ENCODE results near the gene MEAF6. TPM values are rescaled to one million over a fixed set of nuclear protein-coding genes. Genes with fewer than 3 reads are reported as not detected.
"Not testable (repeated sequence)": the region's sequence is repeated elsewhere in the genome, so short reads cannot be mapped to it uniquely, and the experiment has no call there.

MEAF6 gene
- total RNA-seq, 1 donor from 2014 or later = 95.6 TPM

DNA sequence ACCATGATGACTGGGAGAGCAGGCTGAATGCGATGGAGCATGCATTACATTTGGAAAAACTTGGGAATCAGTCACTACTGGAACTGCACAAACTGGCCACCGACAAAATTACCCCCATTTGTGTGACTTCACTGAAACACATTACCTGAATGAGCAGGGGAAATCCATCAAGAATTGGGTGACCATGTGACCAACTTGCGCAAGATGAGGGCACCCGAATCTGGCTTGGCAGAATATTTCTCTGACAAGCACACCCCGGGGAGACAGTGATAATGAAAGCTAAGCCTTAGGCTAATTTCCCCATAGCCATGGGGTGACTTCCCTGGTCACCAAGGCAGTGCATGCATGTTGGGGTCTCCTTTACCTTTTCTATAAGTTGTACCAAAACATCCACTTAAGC is 30.5 kb upstream of the MEAF6 start:
- no peak overlapping the region for H3K4me3 Mint-ChIP-seq
- H3K27me3 Mint-ChIP-seq = no peaks in the 10 kb centered on the region
- no peak for DNase-seq
- H3K36me3 Mint-ChIP-seq (ENCODE audit: low read depth) = peaks cover 43% of the 10 kb centered on the region
- no peak overlapping the region for H3K27ac Mint-ChIP-seq
- intact Hi-C loops (cut with micrococcal nuclease) = no loop called here
- no peaks in the 10 kb centered on the region for H3K9me3 Mint-ChIP-seq
- H3K4me1 Mint-ChIP-seq = peaks cover 11% of the 10 kb centered on the region

DNA sequence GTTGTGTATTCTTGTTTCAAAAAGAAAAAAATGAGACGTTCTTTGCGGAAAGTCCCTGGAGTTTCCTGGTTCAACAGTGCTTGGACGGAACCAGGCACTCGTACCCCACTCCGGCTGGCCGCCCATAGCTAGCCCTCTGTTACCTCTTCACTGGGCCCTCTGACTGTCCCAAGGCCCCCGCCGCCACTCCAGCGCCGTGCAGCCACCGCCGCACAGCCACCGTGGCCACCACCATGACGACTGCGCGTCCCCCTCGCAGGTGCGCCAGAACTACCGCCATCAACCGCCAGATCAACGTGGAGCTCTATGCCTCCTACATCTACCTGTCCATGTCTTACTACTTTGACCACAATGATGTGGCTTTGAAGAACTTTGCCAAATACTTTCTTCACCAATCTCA is 30.0 kb upstream of the MEAF6 start:
- H3K36me3 Mint-ChIP-seq (ENCODE audit: low read depth) = peaks cover 42% of the 10 kb centered on the region
- peaks cover 8% of the 10 kb centered on the region for H3K4me1 Mint-ChIP-seq
- H3K27ac Mint-ChIP-seq = no peak overlapping the region
- no peak overlapping the region for H3K4me3 Mint-ChIP-seq
- intact Hi-C loops (cut with micrococcal nuclease) = no loop called here
- H3K9me3 Mint-ChIP-seq = no peaks in the 10 kb centered on the region
- H3K27me3 Mint-ChIP-seq = no peaks in the 10 kb centered on the region
- DNase-seq = no peak

DNA sequence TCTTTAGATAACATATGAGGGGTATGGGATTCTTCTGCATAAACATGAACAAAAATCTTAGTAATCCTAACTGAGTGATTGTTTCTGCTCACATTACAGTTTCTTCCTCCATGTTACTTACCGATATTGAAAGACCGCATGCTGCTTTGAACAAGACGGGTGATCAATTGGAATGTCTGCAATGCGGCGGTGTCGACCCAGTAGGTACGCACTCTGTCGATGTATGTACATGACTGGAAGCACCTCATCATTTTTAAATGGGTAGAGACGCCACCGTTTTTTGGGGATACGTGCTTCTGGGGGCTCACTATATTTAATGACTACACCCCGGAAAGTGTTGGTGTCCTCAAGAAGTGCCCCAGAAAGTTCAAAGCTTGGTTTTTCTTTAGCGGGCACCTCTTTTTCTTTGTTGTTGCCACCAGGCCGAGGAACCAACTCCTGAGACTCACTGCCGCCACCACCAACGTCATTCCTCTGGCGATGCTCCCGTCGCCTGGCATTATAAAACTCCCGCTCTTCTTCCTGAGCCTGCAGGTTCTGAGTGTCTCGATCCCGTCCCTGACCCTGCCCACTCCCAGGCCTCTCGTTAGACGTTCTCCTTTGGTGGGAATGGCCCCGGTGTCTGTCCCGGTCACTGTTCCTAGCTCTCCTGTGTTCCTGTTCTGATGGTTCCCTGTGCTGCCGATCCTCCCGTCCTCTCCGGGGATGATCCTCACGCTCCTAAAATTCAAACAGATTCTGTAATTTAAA is 25.6 kb upstream of the MEAF6 start:
- Mint-ChIP-seq H3K4me1 (peaks cover 10% of the 10 kb centered on the region), H3K36me3 (ENCODE audit: low read depth) (peaks cover 54% of the 10 kb centered on the region), H3K27me3 (no peaks in the 10 kb centered on the region), H3K4me3 (no peak overlapping the region), H3K9me3 (no peaks in the 10 kb centered on the region), H3K27ac (no peak overlapping the region)
- no peak for DNase-seq
- intact Hi-C loops (cut with micrococcal nuclease) = no loop called here

DNA sequence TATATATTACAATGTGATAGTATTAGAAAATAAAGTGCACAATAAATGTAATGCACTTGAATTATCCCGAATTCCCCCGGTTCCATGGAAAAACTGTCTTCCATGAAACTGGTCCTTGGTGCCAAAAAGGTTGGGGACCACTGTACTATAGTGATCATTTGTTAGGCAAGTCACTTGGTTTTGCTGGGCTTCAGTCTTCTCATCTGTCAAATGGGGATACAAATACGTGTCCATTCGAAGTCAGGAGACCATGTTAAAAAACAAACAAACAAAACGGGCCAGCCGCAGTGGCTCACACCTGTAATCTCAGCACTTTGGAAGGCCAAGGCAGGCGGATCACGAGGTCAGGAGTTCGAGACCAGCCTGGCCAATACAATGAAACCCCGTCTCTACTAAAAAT is 24.6 kb upstream of the MEAF6 start:
- intact Hi-C loops (cut with micrococcal nuclease); DNase-seq: not testable (repeated sequence)
- H3K36me3 Mint-ChIP-seq (ENCODE audit: low read depth) = peaks cover 53% of the 10 kb centered on the region

DNA sequence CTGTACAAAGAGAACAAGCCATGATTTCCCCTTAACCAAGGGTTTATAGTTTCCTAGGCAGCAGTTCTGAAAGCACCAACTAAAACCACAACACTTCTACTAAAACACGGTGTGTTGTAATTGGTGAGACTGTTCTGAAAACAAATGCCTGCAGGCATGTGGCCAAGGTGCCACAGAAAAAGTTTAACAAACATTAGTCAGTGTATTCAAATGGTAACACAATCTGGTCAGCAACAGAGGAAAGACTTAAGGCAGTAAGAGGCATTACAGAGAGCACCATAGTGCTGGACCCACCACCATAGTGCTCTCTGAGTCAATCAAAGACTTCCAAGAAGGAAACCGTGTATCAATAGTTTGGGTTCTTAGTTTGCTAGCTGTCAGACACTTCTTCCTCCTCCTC is 22.8 kb upstream of the MEAF6 start:
- DNase-seq = no peak
- H3K27me3 Mint-ChIP-seq = no peaks in the 10 kb centered on the region
- no peak overlapping the region for H3K4me3 Mint-ChIP-seq
- intact Hi-C loops (cut with micrococcal nuclease) = no loop called here
- no peaks in the 10 kb centered on the region for H3K9me3 Mint-ChIP-seq
- H3K27ac Mint-ChIP-seq = peak overlapping the region; percentile 59
- peaks cover 7% of the 10 kb centered on the region for H3K4me1 Mint-ChIP-seq
- peaks cover 53% of the 10 kb centered on the region for H3K36me3 Mint-ChIP-seq (ENCODE audit: low read depth)

More for the DNA sequence above, 24.6 kb upstream of the MEAF6 start:
- not testable (repeated sequence) for H3K4me3 Mint-ChIP-seq, H3K27ac Mint-ChIP-seq, H3K4me1 Mint-ChIP-seq, H3K9me3 Mint-ChIP-seq, H3K27me3 Mint-ChIP-seq

DNA sequence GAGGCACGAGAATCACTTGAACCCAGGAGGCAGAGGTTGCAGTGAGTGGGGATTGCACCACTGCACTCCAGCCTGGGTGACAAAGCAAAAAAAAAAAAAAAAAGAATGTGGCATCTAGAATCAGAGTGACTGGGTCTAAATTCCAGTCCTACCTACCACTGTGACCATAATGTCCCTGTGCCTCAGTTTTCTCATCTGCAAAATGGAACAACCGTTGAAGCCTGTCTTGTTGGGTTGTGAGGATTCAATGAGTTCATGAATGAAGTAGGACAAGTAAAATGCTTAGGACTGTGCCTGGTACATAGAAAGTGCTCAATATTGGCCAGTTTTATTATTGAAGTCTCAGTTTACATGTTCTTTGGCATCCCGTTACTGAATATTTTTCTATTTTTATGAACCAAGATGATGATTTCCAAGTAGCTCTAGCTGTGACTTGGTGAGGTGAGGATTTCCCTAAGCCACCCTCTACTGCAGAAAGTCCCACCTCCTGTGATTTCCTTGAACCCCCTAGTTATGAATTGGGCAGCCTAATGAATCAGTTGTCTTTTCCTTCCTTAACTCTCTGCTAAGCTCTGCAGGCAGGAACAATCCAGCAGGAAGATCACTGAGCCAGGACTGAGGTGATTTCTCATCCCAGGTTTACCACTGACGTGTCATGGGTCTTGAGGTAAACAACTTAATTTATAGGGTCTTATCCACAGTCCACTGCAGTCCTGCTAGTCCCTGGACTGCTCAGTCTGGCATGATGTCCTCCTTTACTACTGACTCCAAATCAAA is 18.9 kb upstream of the MEAF6 start:
- Mint-ChIP-seq H3K27me3 (no peaks in the 10 kb centered on the region), H3K9me3 (no peaks in the 10 kb centered on the region), H3K27ac (no peak overlapping the region), H3K4me3 (no peak overlapping the region), H3K36me3 (ENCODE audit: low read depth) (peaks cover 35% of the 10 kb centered on the region), H3K4me1 (peaks cover 7% of the 10 kb centered on the region)
- intact Hi-C loops (cut with micrococcal nuclease) = no loop called here
- DNase-seq = no peak

DNA sequence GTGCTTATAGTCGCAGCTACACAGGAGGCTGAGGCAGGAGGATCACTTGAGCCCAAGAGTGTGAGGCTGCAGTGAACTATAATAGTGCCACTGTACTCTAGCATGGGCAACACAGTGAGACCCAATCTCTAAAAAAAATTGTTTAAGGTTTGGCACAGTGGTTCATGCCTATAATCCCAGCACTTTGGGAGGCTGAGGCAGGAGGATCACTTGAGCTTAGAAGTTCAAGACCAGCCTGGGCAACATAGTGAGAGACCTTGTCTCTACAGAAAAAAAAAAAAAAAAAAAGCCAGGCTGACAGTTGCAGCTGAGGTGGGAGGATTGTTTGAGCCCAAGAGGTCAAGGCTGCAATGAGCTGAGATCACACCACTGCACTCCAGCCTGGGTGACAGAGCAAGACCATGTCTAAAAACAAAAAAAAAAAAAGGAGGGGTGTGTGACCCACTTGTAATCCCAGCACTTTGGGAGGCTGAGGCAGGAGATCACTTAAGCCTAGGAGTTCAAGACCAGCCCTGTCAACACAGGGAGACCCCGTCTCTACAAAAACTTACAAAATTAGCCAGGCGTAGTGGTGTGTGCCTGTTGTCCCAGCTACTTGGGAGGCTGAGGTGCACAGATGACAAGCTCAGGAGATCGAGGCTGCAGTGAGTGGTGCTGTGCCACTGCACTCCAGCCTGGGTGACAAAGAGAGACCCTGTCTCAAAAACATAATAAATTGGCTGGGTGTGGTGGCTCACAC is 18.0 kb upstream of the MEAF6 start:
- H3K9me3 Mint-ChIP-seq; intact Hi-C loops (cut with micrococcal nuclease); DNase-seq; H3K4me3 Mint-ChIP-seq; H3K27me3 Mint-ChIP-seq; H3K4me1 Mint-ChIP-seq; H3K27ac Mint-ChIP-seq: not testable (repeated sequence)
- peaks cover 28% of the 10 kb centered on the region for H3K36me3 Mint-ChIP-seq (ENCODE audit: low read depth)

DNA sequence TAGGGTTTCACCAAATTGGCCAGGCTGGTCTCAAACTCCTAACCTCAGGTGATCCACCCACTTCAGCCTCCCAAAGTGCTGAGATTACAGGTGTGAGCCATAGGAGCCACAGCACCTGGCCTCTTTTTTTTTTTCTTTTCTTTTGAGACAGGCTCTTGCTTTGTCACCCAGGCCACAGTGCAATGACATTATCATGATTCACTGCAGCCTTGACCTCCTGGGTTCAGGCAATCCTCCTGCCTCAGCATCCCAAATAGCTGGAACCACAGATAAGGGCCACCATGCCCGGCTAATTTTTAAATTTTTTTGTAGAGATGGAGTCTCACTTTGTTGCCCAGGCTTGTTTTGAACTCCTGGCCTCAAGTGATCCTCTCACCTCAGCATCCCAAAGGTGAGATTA is 15.3 kb upstream of the MEAF6 start:
- H3K4me3 Mint-ChIP-seq; H3K9me3 Mint-ChIP-seq; intact Hi-C loops (cut with micrococcal nuclease); H3K4me1 Mint-ChIP-seq; DNase-seq; H3K36me3 Mint-ChIP-seq (ENCODE audit: low read depth); H3K27ac Mint-ChIP-seq; H3K27me3 Mint-ChIP-seq: not testable (repeated sequence)

DNA sequence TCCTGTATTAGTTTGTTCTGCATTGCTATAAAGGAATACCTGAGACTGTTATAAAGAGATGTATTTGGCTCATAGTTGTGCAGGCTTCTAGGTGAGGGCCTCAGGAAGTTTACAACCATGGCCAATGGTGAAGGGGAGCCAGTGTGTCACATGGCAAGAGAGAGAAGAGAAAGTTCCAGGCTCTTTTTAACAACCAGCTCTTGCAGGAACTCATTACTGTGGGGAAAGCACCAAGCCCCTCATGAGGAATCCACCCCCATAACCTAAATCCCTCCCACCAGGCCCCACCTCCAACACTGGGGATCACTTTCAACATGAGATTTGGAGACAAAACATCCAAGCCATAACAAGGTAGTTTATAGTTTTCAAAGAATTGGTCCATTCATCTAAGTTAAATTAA is 5.0 kb upstream of the MEAF6 start:
- intact Hi-C loops (cut with micrococcal nuclease) = no loop called here
- Mint-ChIP-seq H3K4me3 (peak overlapping the region; percentile 83), H3K36me3 (ENCODE audit: low read depth) (peaks cover 9% of the 10 kb centered on the region), H3K9me3 (peaks cover 7% of the 10 kb centered on the region), H3K27ac (peak overlapping the region; percentile 85), H3K27me3 (no peaks in the 10 kb centered on the region), H3K4me1 (peaks cover 21% of the 10 kb centered on the region)
- DNase-seq = no peak

DNA sequence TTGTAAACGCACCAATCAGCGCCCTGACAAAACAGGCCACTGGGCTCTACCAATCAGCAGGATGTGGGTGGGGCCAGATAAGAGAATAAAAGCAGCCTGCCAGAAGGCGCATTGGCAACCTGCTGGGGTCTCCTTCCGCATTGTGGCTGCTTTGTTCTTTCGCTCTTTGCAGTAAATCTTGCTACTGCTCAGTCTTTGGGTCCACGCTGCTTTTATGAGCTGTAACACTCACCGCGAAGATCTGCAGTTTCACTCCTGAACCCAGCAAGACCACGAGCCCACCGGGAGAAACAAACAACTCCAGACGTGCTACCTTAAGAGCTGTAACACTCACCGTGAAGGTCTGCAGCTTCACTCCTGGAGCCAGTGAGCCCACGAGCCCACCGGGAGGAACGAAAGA is 4.4 kb upstream of the MEAF6 start:
- Mint-ChIP-seq H3K27ac (peak overlapping the region; percentile 85), H3K4me1 (peaks cover 22% of the 10 kb centered on the region), H3K36me3 (ENCODE audit: low read depth) (peaks cover 11% of the 10 kb centered on the region), H3K4me3 (peak overlapping the region; percentile 83)
- H3K9me3 Mint-ChIP-seq; intact Hi-C loops (cut with micrococcal nuclease); H3K27me3 Mint-ChIP-seq: not testable (repeated sequence)
- DNase-seq = peak; percentile 76

DNA sequence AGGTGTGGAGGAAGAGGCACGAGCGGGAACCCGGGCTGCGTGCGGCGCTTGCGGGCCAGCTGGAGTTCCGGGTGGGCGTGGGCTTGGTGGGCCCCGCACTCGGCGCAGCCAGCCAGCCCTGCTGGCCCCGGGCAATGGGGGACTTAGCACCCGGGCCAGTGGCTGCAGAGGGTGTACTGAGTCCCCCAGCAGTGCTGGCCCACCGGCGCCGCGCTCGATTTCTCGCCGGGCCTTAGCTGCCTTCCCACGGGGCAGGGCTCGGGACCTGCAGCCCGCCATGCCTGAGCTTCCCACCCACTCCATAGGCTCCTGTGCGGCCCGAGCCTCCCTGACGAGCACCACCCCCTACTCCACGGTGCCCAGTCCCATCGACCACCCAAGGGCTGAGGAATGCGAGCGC is 3.7 kb upstream of the MEAF6 start:
- peaks cover 14% of the 10 kb centered on the region for H3K36me3 Mint-ChIP-seq (ENCODE audit: low read depth)
- peaks cover 28% of the 10 kb centered on the region for H3K4me1 Mint-ChIP-seq
- H3K9me3 Mint-ChIP-seq; DNase-seq; H3K27ac Mint-ChIP-seq; H3K4me3 Mint-ChIP-seq; intact Hi-C loops (cut with micrococcal nuclease); H3K27me3 Mint-ChIP-seq: not testable (repeated sequence)

DNA sequence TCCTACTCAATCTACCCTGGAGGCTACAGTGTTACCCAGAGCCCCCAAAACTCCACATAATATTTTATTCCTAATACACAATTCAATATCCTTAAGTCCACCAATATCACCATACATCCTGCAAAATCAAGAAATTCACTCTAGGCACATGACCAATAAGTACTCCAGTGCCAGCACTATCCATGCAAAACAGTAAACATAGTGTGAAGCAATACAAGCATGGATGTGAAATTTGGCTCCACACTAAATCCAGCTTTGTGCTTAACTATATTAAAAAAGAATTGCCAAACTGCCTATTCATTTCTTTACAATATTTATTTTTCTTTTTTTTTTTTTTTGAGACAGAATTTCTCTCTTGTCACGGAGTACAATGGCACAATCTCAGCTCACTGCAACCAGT is 3.0 kb upstream of the MEAF6 start:
- Mint-ChIP-seq H3K4me1 (peaks cover 31% of the 10 kb centered on the region), H3K4me3 (no peak overlapping the region), H3K9me3 (no peaks in the 10 kb centered on the region), H3K27ac (no peak overlapping the region), H3K27me3 (no peaks in the 10 kb centered on the region), H3K36me3 (ENCODE audit: low read depth) (peaks cover 14% of the 10 kb centered on the region)
- intact Hi-C loops (cut with micrococcal nuclease) = no loop called here
- no peak for DNase-seq

DNA sequence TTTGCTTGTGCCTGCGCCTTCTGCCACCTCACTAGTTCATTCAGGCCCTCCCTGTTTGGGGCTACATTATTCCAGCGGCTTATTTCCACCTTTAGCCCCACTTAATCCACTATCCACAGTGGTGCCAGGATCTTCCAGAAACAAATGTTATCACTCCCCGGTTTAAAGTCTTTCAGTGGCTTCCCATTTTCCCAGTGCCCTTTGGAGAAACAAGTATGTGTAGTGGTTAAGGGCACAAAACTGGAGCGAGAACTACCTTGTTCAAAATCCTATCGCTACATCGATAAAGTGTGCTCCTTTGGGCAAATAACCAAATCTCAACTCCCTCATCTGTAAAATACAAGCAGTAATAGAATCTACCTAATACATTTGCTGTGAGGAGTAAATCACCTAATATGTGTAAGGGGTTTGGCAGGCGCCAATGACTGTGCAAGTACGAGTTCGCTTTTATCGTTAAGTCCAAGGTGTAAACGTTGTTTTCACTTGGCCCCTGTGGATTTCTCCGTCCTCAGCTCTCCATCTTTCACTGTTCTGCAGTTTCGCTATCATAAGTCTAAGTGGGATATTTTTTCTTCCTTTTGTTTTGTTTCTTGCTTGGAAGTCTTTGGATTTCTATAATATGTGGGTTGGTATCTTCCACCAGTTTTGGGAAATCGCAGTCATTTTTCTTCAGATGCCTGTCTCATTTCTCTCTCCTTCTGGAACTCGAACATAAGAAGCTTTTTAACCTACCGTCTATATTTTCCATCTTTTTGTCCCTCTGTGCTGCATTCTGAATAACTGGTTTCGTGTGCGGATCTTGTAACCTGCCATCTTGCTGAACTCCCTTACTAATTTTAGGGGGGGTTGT is 844 bp upstream of the MEAF6 start:
- Mint-ChIP-seq H3K4me1 (peaks cover 42% of the 10 kb centered on the region), H3K27me3 (no peaks in the 10 kb centered on the region), H3K27ac (peak overlapping the region; percentile 97), H3K36me3 (ENCODE audit: low read depth) (peaks cover 28% of the 10 kb centered on the region), H3K9me3 (no peaks in the 10 kb centered on the region), H3K4me3 (peak overlapping the region; percentile 94)
- DNase-seq = no peak
- intact Hi-C loops (cut with micrococcal nuclease) = loop anchor here (2.0 kb wide), 1 partner anchor 39 kb away; the partner anchor contains the start of gene SNIP1
